Heart right ventricle (tissue), 16 donors: Measurements from ENCODE around the gene MSX2. TPM values are rescaled to one million over a fixed set of nuclear protein-coding genes. Genes with fewer than 3 reads are reported as not detected.

Experiments used
- ATAC-seq, 8 donors: fragments of 200-7000 bp; cut with Tn5 transposase; one replicate each; pipeline ENCODE4 v1.9.1; 2020; ENCODE audit warnings: mild to moderate bottlenecking in 8 of 8, moderate library complexity in 8 of 8, moderate number of reproducible peaks in 1 of 8
- DNase-seq, 2 donors: peaks; one replicate each; pipeline ENCODE4 v3.0.0-alpha.2; 2020
- H3K27ac ChIP-seq, 10 donors: fragments of 200-600 bp; sonication (generic) in 2 of 10; one replicate each; pipeline versions ENCODE4 v1.5.0 to v1.8.0; 2020 to 2022; ENCODE audit warnings: mild to moderate bottlenecking in 3 of 10
- H3K27me3 ChIP-seq, 7 donors: fragments of 200-600 bp; one replicate each; pipeline ENCODE4 v1.8.0; 2021 to 2022; ENCODE audit warnings: mild to moderate bottlenecking in 2 of 7
- H3K36me3 ChIP-seq, 9 donors: fragments of 200-600 bp; sonication (generic) in 1 of 9; one replicate each; pipeline versions ENCODE4 v1.5.0 to v1.8.0; 2020 to 2022; ENCODE audit warnings: mild to moderate bottlenecking in 2 of 9
- H3K4me1 ChIP-seq, 9 donors: fragments of 200-600 bp; sonication (generic) in 1 of 9; one replicate each; pipeline versions ENCODE4 v1.5.0 to v1.8.0; 2020 to 2022; ENCODE audit warnings: mild to moderate bottlenecking in 4 of 9
- H3K4me3 ChIP-seq, 10 donors: fragments of 200-600 bp; sonication (generic) in 2 of 10; one replicate each; pipeline versions ENCODE4 v1.5.0 to v1.8.0; 2020 to 2022; ENCODE audit warnings: mild to moderate bottlenecking in 7 of 10, moderate library complexity in 2 of 10
- H3K9me3 ChIP-seq, 11 donors: fragments of 200-600 bp in 10 of 11; sonication (generic) in 2 of 11; one replicate each; pipeline versions ENCODE4 v1.5.0 to v1.8.0; 2013 to 2022; ENCODE audit warnings: mild to moderate bottlenecking in 2 of 11, control low read depth in 1 of 11, moderate library complexity in 1 of 11
- CTCF ChIP-seq, 9 donors: fragments of 200-600 bp; sonication (generic) in 2 of 9; IDR thresholded peaks; one replicate each; pipeline versions ENCODE4 v1.5.0 to v1.8.0; 2021 to 2022; ENCODE audit warnings: antibody characterized with exemption in 9 of 9, mild to moderate bottlenecking in 5 of 9, moderate library complexity in 1 of 9
- WGBS, 2 donors: extraction: QIAGEN DNeasy Blood & Tissue Kit; methylation state at CpG; one replicate each; pipeline ENCODE4 v1.1.7; 2013; ENCODE audit warnings: inconsistent platforms in 1 of 2; 5-methylcytosine and 5-hydroxymethylcytosine counted together
- intact Hi-C, 10 donors: fragments of 100-400 bp; cut with DNase I; formaldehyde crosslinking; loops; one replicate each; pipeline versions ENCODE4 v1.11.1 to v1.14.2; 2022
- polyA plus RNA-seq, 2 donors: library from polyadenylated mRNA; stranded (reverse); fragments of 200-250 nt; gene quantifications; one replicate each; pipeline ENCODE4 v1.2.3, GENCODE V29; 2013
- total RNA-seq, 10 donors: library from RNA; stranded (reverse); fragmentation: NEBNext Ultra II Directional in 3 of 10; extraction: Animal tissue kit (Norgen Biotek cat#: 25700) in 3 of 10; gene quantifications; one replicate each; pipeline versions ENCODE4 v1.2.1 to v1.2.4, GENCODE V29; 2021 to 2023
- donor health status: Arrhythmogenic right ventricular cardiomyopathy.
- donor health status: ischemic (EF 13 %, LVEDD 7.1; RV severe dilation, severe dysfunction).
- donor health status: healthy with polysubstance abuse.
- donor health status: DM: no; HTN: yes; CAD: no.
- donor health status: DM: no; HTN: no; CAD: no.
- donor health status: ischemic (EF 25% LVEDD 6.9; RV normal size, moderate dysfunction).
- donor health status: ischemic (EF 25% LVEDD 5.7; RV mildly dilated, moderate dysfunction).
- donor health status: healthy.
- donor health status: DM: yes; HTN: yes; CAD: no.
- donor health status: Ischemic cardiomyopathy.
- donor health status: ischemic (EF 35%, LVEDD 5.7; RV mildly dilated, moderate dysfunction).
- donor health status: nonischemic (EF 11% LVEDD 7.7; RV severe dilation, severe dysfunction).
- donor health status: DM: yes; HTN: yes; CAD: no.
- donor health status: PGD.
- donor health status: ischemic (EF 29% LVEDD 5.4; RV normal size, mild dysfunction).
- donor health status: nonischemic (EF 23%, LVEDD 6.1; RV moderate dilation, normal function).

Gene MSX2
- total and polyA plus RNA-seq, 12 donors = 0.43 to 2.1 (median 1.4) TPM

GRCh38 chr5:174765540-174765939, 41.2 kb downstream of the MSX2 start:
- intact Hi-C loops = no loop called here
- 87 to 89% methylated on average over 18 of the region's 18 CpGs for WGBS, 2 donors
- Histone ChIP-seq H3K27me3 (peaks cover 0 to 23% (median 5%) of the 10 kb centered on the region in 7 donors), H3K4me1 (no peaks in the 10 kb centered on the region), H3K27ac (no peak overlapping the region), H3K36me3 (no peaks in the 10 kb centered on the region), H3K4me3 (no peak overlapping the region), H3K9me3 (no peaks in the 10 kb centered on the region)
- DNase-seq = no peak
- no peak for TF ChIP-seq CTCF (IDR thresholded peaks at IDR 0.05)
- ATAC-seq = no peak

- TF ChIP-seq CTCF (IDR thresholded peaks at IDR 0.05) = no peak
- H3K27ac ChIP-seq = no peak overlapping the region
- no peaks in the 10 kb centered on the region for H3K4me1 ChIP-seq
- 65 to 69% methylated on average over 4 of the region's 4 CpGs for WGBS, 2 donors
- H3K4me3 ChIP-seq = no peak overlapping the region
- peaks cover 0 to 33% (median 5%) of the 10 kb centered on the region in 7 donors for H3K27me3 ChIP-seq
- DNase-seq (no peak), ATAC-seq (no peak)
- H3K36me3 ChIP-seq = no peaks in the 10 kb centered on the region
- no peaks in the 10 kb centered on the region for H3K9me3 ChIP-seq
- intact Hi-C loops = no loop called here
Observed at GRCh38 chr5:174767670-174768069, 43.3 kb downstream of the MSX2 start.

GRCh38 chr5:174769005-174769404, 44.6 kb downstream of the MSX2 start:
- Histone ChIP-seq H3K27ac (no peak overlapping the region), H3K4me3 (no peak overlapping the region), H3K27me3 (peaks cover 0 to 38% (median 6%) of the 10 kb centered on the region in 7 donors), H3K9me3 (no peaks in the 10 kb centered on the region), H3K4me1 (no peaks in the 10 kb centered on the region), H3K36me3 (no peaks in the 10 kb centered on the region)
- TF ChIP-seq CTCF (IDR thresholded peaks at IDR 0.05) = no peak
- intact Hi-C loops = no loop called here
- DNase-seq (no peak), ATAC-seq (no peak)
- WGBS, 2 donors = 90 to 95% methylated on average over 4 of the region's 4 CpGs

GRCh38 chr5:174773371-174773770, 49.0 kb downstream of the MSX2 start:
- no peaks in the 10 kb centered on the region for H3K9me3 ChIP-seq
- no peak overlapping the region for H3K4me3 ChIP-seq
- no peaks in the 10 kb centered on the region for H3K4me1 ChIP-seq
- intact Hi-C loops = no loop called here
- ATAC-seq (no peak), DNase-seq (no peak)
- H3K36me3 ChIP-seq = no peaks in the 10 kb centered on the region
- peaks cover 0 to 48% (median 11%) of the 10 kb centered on the region in 7 donors for H3K27me3 ChIP-seq
- H3K27ac ChIP-seq = no peak overlapping the region
- TF ChIP-seq CTCF (IDR thresholded peaks at IDR 0.05) = no peak
- WGBS, 2 donors = 88 to 90% methylated on average over 3 of the region's 3 CpGs
